ENCODE results near the gene KCNMB2. TPM values are rescaled to one million over a fixed set of nuclear protein-coding genes. Genes with fewer than 3 reads are reported as not detected.

The KCNMB2 gene
- total and polyA plus RNA-seq, 2 experiments from 2014 or later = 2.4 TPM; not detected in 1

- no peak overlapping the region for H3K4me3 ChIP-seq
- H4K20me1 ChIP-seq (ENCODE audit: insufficient read depth, poor library complexity, severe bottlenecking) = no peaks in the 10 kb centered on the region
- no peaks in the 10 kb centered on the region for H3K9me3 ChIP-seq (ENCODE audit: low read depth)
- H3K4me2 ChIP-seq = no peak overlapping the region
- H3K27ac ChIP-seq = no peak overlapping the region
- no peaks in the 10 kb centered on the region for H3K36me3 ChIP-seq (replicated peaks; ENCODE audit: insufficient read depth, low read depth)
- no peak for DNase-seq (ENCODE audit: low spot score)
- H3K79me2 ChIP-seq = no peaks in the 10 kb centered on the region
- H3K9me2 ChIP-seq (replicated peaks; ENCODE audit: insufficient read depth) = no peaks in the 10 kb centered on the region
- H2AFZ ChIP-seq = no peak overlapping the region
- TF ChIP-seq EZH2phosphoT487 (IDR thresholded peaks at IDR 0.05; ENCODE audit: low read depth, severe bottlenecking, unreplicated experiment) (no peak), EZH2 (IDR thresholded peaks at IDR 0.05; ENCODE audit: borderline replicate concordance) (no peak), CTCF (IDR thresholded peaks at IDR 0.05; ENCODE audit: poor library complexity) (no peak)
- peaks cover 3% of the 10 kb centered on the region for H3K4me1 ChIP-seq (ENCODE audit: insufficient read depth)
- H3K27me3 ChIP-seq = no peaks in the 10 kb centered on the region
- 88% methylated on average over 3 of the region's 3 CpGs for WGBS (ENCODE audit: low lambda C conversion rate, missing lambda C conversion rate)
These were observed 163.6 kb downstream of the KCNMB2 start for GRCh38 chr3:178699810-178700209.

- no peak for TF ChIP-seq EZH2 (IDR thresholded peaks at IDR 0.05; ENCODE audit: borderline replicate concordance)
- TF ChIP-seq CTCF (IDR thresholded peaks at IDR 0.05; ENCODE audit: poor library complexity) = no peak
- TF ChIP-seq EZH2phosphoT487 (IDR thresholded peaks at IDR 0.05; ENCODE audit: low read depth, severe bottlenecking, unreplicated experiment) = no peak
- H3K36me3 ChIP-seq (replicated peaks; ENCODE audit: insufficient read depth, low read depth) = no peaks in the 10 kb centered on the region
- H2AFZ ChIP-seq = no peak overlapping the region
- no peak overlapping the region for H3K27ac ChIP-seq
- no peaks in the 10 kb centered on the region for H4K20me1 ChIP-seq (ENCODE audit: insufficient read depth, poor library complexity, severe bottlenecking)
- H3K9me2 ChIP-seq (replicated peaks; ENCODE audit: insufficient read depth) = no peaks in the 10 kb centered on the region
- no peak overlapping the region for H3K4me3 ChIP-seq
- no peaks in the 10 kb centered on the region for H3K79me2 ChIP-seq
- WGBS (ENCODE audit: low lambda C conversion rate, missing lambda C conversion rate) = 38% methylated on average over 1 of the region's 1 CpG
- H3K4me1 ChIP-seq (ENCODE audit: insufficient read depth) = peaks cover 3% of the 10 kb centered on the region
- H3K4me2 ChIP-seq = no peak overlapping the region
- no peaks in the 10 kb centered on the region for H3K9me3 ChIP-seq (ENCODE audit: low read depth)
- H3K27me3 ChIP-seq = no peaks in the 10 kb centered on the region
- peak; percentile 32 for DNase-seq (ENCODE audit: low spot score)
These were observed 167.2 kb downstream of the KCNMB2 start for GRCh38 chr3:178703268-178703975.

- no peaks in the 10 kb centered on the region for H3K9me3 ChIP-seq (ENCODE audit: low read depth)
- no peaks in the 10 kb centered on the region for H3K36me3 ChIP-seq (replicated peaks; ENCODE audit: insufficient read depth, low read depth)
- no peak overlapping the region for H3K4me2 ChIP-seq
- DNase-seq (ENCODE audit: low spot score) = no peak
- peaks cover 3% of the 10 kb centered on the region for H3K4me1 ChIP-seq (ENCODE audit: insufficient read depth)
- no peaks in the 10 kb centered on the region for H3K27me3 ChIP-seq
- no peaks in the 10 kb centered on the region for H3K9me2 ChIP-seq (replicated peaks; ENCODE audit: insufficient read depth)
- TF ChIP-seq CTCF (IDR thresholded peaks at IDR 0.05; ENCODE audit: poor library complexity) (no peak), EZH2 (IDR thresholded peaks at IDR 0.05; ENCODE audit: borderline replicate concordance) (no peak), EZH2phosphoT487 (IDR thresholded peaks at IDR 0.05; ENCODE audit: low read depth, severe bottlenecking, unreplicated experiment) (no peak)
- 41% methylated on average over 4 of the region's 4 CpGs for WGBS (ENCODE audit: low lambda C conversion rate, missing lambda C conversion rate)
- no peak overlapping the region for H2AFZ ChIP-seq
- H3K4me3 ChIP-seq = no peak overlapping the region
- no peaks in the 10 kb centered on the region for H3K79me2 ChIP-seq
- H4K20me1 ChIP-seq (ENCODE audit: insufficient read depth, poor library complexity, severe bottlenecking) = no peaks in the 10 kb centered on the region
- H3K27ac ChIP-seq = no peak overlapping the region
These were observed 169.7 kb downstream of the KCNMB2 start for GRCh38 chr3:178705925-178706324.

Measured in hepatocyte (in vitro differentiated cells).